Common myeloid progenitor, CD34-positive (primary cell): ENCODE results near the gene LHFPL2.
"Not testable (repeated sequence)": the region's sequence is repeated elsewhere in the genome, so short reads cannot be mapped to it uniquely, and the experiment has no call there.

Experiments used
- CTCF ChIA-PET: fragments of 350-600 bp; sonication (Branson Sonifier 250); formaldehyde crosslinking; loops from one replicate; lab custom pipeline; 2021; ENCODE audit warnings: antibody characterized with exemption; lab: Charles Lee
- POLR2A ChIA-PET: fragments of 350-600 bp; sonication (Branson Sonifier 250); formaldehyde crosslinking; loops from one replicate; lab custom pipeline; 2021; ENCODE audit warnings: antibody characterized with exemption; lab: Charles Lee
- DNase-seq, 3 donors: peaks; one replicate each; pipeline versions ENCODE4 v3.0.0 to v3.0.0-alpha.2; 2013
- H3K27ac ChIP-seq, 2 experiments: 1 replicate in 1 of 2; 2 replicates in 1 of 2; pipeline ENCODE4 v1.7.0; 2013; ENCODE audit warnings: inconsistent platforms in 2 of 2, low read length in 2 of 2, mild to moderate bottlenecking in 2 of 2, low read depth in 1 of 2, moderate library complexity in 1 of 2; ENCODE audit not compliant: severe bottlenecking in 2 of 2, insufficient read depth in 1 of 2, poor library complexity in 1 of 2
- H3K27me3 ChIP-seq, 5 experiments: replicated peaks in 2 of 5; 1 replicate in 3 of 5; 2 replicates in 2 of 5; pipeline versions ENCODE4 v1.6.1 to v1.7.0; 2013; ENCODE audit warnings: low read length in 4 of 5, mild to moderate bottlenecking in 2 of 5, moderate library complexity in 2 of 5, inconsistent platforms in 1 of 5; ENCODE audit not compliant: insufficient read depth in 5 of 5, control insufficient read depth in 4 of 5
- H3K36me3 ChIP-seq, 4 experiments: 1 replicate in 2 of 4; 2 replicates in 2 of 4; pipeline versions ENCODE4 v1.6.1 to v1.7.0; 2013; ENCODE audit warnings: low read length in 3 of 4, control low read depth in 1 of 4, mild to moderate bottlenecking in 1 of 4; ENCODE audit not compliant: control insufficient read depth in 4 of 4, insufficient read depth in 4 of 4
- H3K4me1 ChIP-seq, 4 experiments: 1 replicate in 3 of 4; 2 replicates in 1 of 4; pipeline versions ENCODE4 v1.6.1 to v1.7.1; 2013; ENCODE audit warnings: low read length in 3 of 4, mild to moderate bottlenecking in 3 of 4, control low read depth in 1 of 4, inconsistent platforms in 1 of 4, moderate library complexity in 1 of 4; ENCODE audit not compliant: control insufficient read depth in 4 of 4, insufficient read depth in 4 of 4; ENCODE audit errors: control extremely low read depth in 1 of 4
- H3K4me3 ChIP-seq, 7 experiments: 1 replicate in 4 of 7; 2 replicates in 3 of 7; pipeline versions ENCODE4 v1.5.1 to v1.7.0; 2013; ENCODE audit warnings: mild to moderate bottlenecking in 7 of 7, low read length in 6 of 7, moderate library complexity in 6 of 7, inconsistent platforms in 2 of 7, low read depth in 2 of 7, control low read depth in 1 of 7; ENCODE audit not compliant: insufficient read depth in 4 of 7, control insufficient read depth in 1 of 7; ENCODE audit errors: extremely low read depth in 1 of 7
- H3K9me3 ChIP-seq, 5 experiments: 1 replicate in 4 of 5; 2 replicates in 1 of 5; pipeline versions ENCODE4 v1.6.1 to v1.7.1; 2013; ENCODE audit warnings: low read length in 4 of 5, mild to moderate bottlenecking in 2 of 5, inconsistent platforms in 1 of 5, low read depth in 1 of 5, moderate library complexity in 1 of 5; ENCODE audit not compliant: control insufficient read depth in 4 of 5, insufficient read depth in 2 of 5; ENCODE audit errors: control extremely low read depth in 1 of 5
- WGBS: methylation state at CpG from one replicate; pipeline ENCODE4 v1.1.5; 2013; ENCODE audit not compliant: insufficient coverage; 5-methylcytosine and 5-hydroxymethylcytosine counted together

Gene LHFPL2

GRCh38 chr5:78673827-78674226, 25.3 kb upstream of the LHFPL2 start:
- H3K27me3 ChIP-seq, H3K4me1 ChIP-seq, CTCF ChIA-PET, H3K4me3 ChIP-seq, POLR2A ChIA-PET, H3K27ac ChIP-seq, H3K36me3 ChIP-seq, H3K9me3 ChIP-seq, DNase-seq: not testable (repeated sequence)

GRCh38 chr5:78672154-78672553, 23.6 kb upstream of the LHFPL2 start:
- H3K27me3 ChIP-seq: peaks cover 0 to 2% (median 0%) of the 10 kb centered on the region in 5 experiments
- no peaks in the 10 kb centered on the region for H3K4me1 ChIP-seq
- 90% methylated on average over 1 of the region's 2 CpGs for WGBS
- no peak overlapping the region for H3K27ac ChIP-seq
- no peak for DNase-seq
- ChIA-PET CTCF (no interaction called here), POLR2A (no interaction called here)
- no peaks in the 10 kb centered on the region for H3K9me3 ChIP-seq
- no peaks in the 10 kb centered on the region for H3K36me3 ChIP-seq
- no peak overlapping the region for H3K4me3 ChIP-seq

DNA sequence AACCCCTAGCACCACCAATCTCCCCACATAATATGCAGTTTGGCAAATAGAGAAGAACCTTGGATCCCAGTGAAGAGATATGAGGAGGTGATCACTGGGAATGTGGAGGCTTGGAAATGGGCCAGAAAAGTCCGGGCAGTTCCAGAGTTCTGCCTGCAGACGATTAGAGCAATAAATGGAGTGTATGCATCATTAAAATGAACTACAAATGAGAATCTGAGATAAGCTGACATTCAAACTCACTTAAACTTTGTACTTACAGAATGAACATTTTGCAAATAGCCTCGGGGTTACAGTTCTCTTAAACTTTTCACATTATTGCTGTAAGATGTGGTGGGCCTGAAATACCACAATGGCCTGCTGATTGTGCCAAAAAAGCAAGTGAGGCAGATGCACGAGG, 23.0 kb upstream of the LHFPL2 start:
- Histone ChIP-seq H3K27me3 (peaks cover 0 to 2% (median 0%) of the 10 kb centered on the region in 5 experiments), H3K27ac (no peak overlapping the region), H3K36me3 (no peaks in the 10 kb centered on the region), H3K4me3 (no peak overlapping the region), H3K4me1 (no peaks in the 10 kb centered on the region), H3K9me3 (no peaks in the 10 kb centered on the region)
- ChIA-PET CTCF (interaction anchor here (1.0 kb wide), 1 partner anchor 13 kb away, joined by 3 read pairs; no protein-coding TSS in a partner anchor), POLR2A (no interaction called here)
- WGBS: 100% methylated on average over 2 of the region's 4 CpGs
- no peak for DNase-seq

GRCh38 chr5:78670701-78671269, 22.2 kb upstream of the LHFPL2 start:
- Histone ChIP-seq H3K27me3 (peaks cover 0 to 2% (median 0%) of the 10 kb centered on the region in 5 experiments), H3K27ac (no peak overlapping the region), H3K4me3 (no peak overlapping the region), H3K4me1 (no peaks in the 10 kb centered on the region), H3K9me3 (no peaks in the 10 kb centered on the region), H3K36me3 (no peaks in the 10 kb centered on the region)
- ChIA-PET CTCF (interaction anchor here (1.0 kb wide), 1 partner anchor 12 kb away, joined by 3 read pairs; no protein-coding TSS in a partner anchor), POLR2A (no interaction called here)
- DNase-seq: no peak
- no CpG with 5 or more reads among the region's 2 CpGs for WGBS

- H3K36me3 ChIP-seq: no peaks in the 10 kb centered on the region
- WGBS: 94% methylated on average over 2 of the region's 4 CpGs
- H3K9me3 ChIP-seq: no peaks in the 10 kb centered on the region
- DNase-seq: no peak
- ChIA-PET POLR2A (no interaction called here), CTCF (no interaction called here)
- H3K4me3 ChIP-seq: no peak overlapping the region
- no peak overlapping the region for H3K27ac ChIP-seq
- H3K4me1 ChIP-seq: no peaks in the 10 kb centered on the region
- peaks cover 0 to 2% (median 0%) of the 10 kb centered on the region in 5 experiments for H3K27me3 ChIP-seq
Observed at GRCh38 chr5:78669331-78669730, 20.8 kb upstream of the LHFPL2 start.

DNA sequence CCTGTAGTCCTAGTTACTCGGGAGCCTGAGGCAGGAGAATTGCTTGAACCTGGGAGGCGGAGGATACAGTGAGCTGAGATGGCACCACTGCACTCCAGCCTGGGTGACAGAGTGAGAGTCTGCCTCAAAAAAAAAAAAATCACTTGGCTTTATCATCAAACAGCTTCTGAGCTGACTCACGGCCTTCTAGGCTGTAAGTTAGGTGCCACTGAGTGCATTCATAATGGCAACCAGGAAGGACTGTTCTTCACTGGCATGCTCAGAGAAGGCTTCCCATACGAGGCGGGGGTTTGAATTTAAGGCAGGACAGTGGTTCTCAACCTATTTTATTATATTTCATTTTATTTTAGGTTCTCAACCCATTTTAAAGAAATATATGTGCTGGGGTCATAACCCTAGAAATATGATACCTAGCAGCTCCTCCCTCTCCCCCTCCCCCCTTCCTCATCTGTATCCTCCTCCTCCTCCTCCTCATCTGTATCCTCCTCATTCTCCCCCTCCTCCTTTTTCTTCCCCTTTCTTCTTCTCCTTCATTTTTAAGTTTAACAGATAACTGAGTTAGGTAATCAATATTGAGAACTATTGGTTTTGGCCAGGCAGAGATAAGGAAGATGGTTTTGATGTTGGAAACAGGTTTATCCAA, 19.0 kb upstream of the LHFPL2 start:
- CTCF ChIA-PET: no interaction called here
- POLR2A ChIA-PET: no interaction called here
- WGBS: 100% methylated on average over 1 of the region's 5 CpGs

DNA sequence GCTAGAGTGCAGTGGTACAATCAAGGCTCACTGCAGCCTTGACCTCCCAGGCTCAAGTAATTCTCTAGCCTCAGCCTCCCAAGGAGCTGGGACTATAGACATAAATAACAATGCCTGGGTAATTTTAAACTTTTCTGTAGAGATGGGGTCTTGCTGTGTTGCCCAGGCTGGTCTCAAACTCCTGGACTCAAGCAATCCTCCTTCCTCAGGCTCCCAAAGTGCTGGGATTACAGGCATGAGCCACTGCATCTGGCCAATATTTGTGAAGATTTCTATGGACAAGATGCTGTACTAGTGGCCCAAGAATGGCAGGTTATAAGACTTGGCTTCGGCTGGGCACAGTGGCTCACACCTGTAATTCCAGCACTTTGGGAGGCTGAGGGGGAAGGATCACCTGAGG, 18.4 kb upstream of the LHFPL2 start:
- DNase-seq, POLR2A ChIA-PET, H3K36me3 ChIP-seq, H3K27ac ChIP-seq, H3K27me3 ChIP-seq, H3K9me3 ChIP-seq, H3K4me3 ChIP-seq, CTCF ChIA-PET, H3K4me1 ChIP-seq: not testable (repeated sequence)
- WGBS: 89% methylated on average over 1 of the region's 1 CpG

More for the DNA sequence above, 19.0 kb upstream of the LHFPL2 start:
- Histone ChIP-seq H3K4me3 (no peak overlapping the region), H3K27me3 (peaks cover 0 to 2% (median 0%) of the 10 kb centered on the region in 5 experiments), H3K4me1 (no peaks in the 10 kb centered on the region), H3K36me3 (no peaks in the 10 kb centered on the region), H3K9me3 (no peaks in the 10 kb centered on the region), H3K27ac (no peak overlapping the region)
- no peak for DNase-seq
